HG03025 (cell line): ENCODE results near the gene CBX8.

ENCODE experiments used
- ATAC-seq: cut with Tn5 transposase; IDR thresholded peaks from one replicate; pipeline ENCODE4 v1.9.1; 2021; ENCODE audit warnings: mild to moderate bottlenecking, moderate library complexity; ENCODE audit not compliant: unreplicated experiment, low FRiP score

CBX8 gene

GRCh38 chr17:79808763-79809529 is 12.1 kb upstream of the CBX8 start:
- no peak for ATAC-seq

GRCh38 chr17:79806863-79807720 is 10.2 kb upstream of the CBX8 start:
- no peak for ATAC-seq

- no peak for ATAC-seq
Measured at GRCh38 chr17:79806446-79806760, 9.5 kb upstream of the CBX8 start.

- ATAC-seq, result no peak
Measured at GRCh38 chr17:79804856-79805696, 8.2 kb upstream of the CBX8 start.

- no peak for ATAC-seq
Measured at GRCh38 chr17:79803997-79804855, 7.3 kb upstream of the CBX8 start.

GRCh38 chr17:79803421-79803996 is 6.6 kb upstream of the CBX8 start:
- no peak for ATAC-seq

GRCh38 chr17:79802736-79803420 is 6.0 kb upstream of the CBX8 start:
- ATAC-seq, result no peak

- no peak for ATAC-seq
Measured at GRCh38 chr17:79802039-79802735, 5.3 kb upstream of the CBX8 start.

- ATAC-seq, result no peak
Measured at GRCh38 chr17:79801156-79802038, 4.5 kb upstream of the CBX8 start.

- no peak for ATAC-seq
Measured at GRCh38 chr17:79800325-79801155, 3.7 kb upstream of the CBX8 start.

GRCh38 chr17:79799538-79800324 is 2.9 kb upstream of the CBX8 start:
- ATAC-seq, result no peak

GRCh38 chr17:79799174-79799537 is 2.3 kb upstream of the CBX8 start:
- no peak for ATAC-seq

- no peak for ATAC-seq
Measured at GRCh38 chr17:79798299-79799173, 1.7 kb upstream of the CBX8 start.

GRCh38 chr17:79797492-79798298 is 818 bp upstream of the CBX8 start:
- ATAC-seq, result no peak
